HEK293 (cell line): Measurements from ENCODE around the gene NPEPL1.

Experiments used
- BCL11B ChIP-seq: fragments of 450-650 bp; formaldehyde crosslinking; IDR thresholded peaks from 2 replicates; pipeline ENCODE4 v1.5.1; 2016; ENCODE audit warnings: low read depth, missing biosample characterization, missing genetic modification characterization
- CTCF ChIP-seq: fragments of 450-650 bp; formaldehyde crosslinking; IDR thresholded peaks from 2 replicates; pipeline ENCODE4 v1.5.1; 2016; ENCODE audit warnings: missing biosample characterization, missing genetic modification characterization
- OVOL3 ChIP-seq: fragments of 450-650 bp; formaldehyde crosslinking; IDR thresholded peaks from 2 replicates; pipeline ENCODE4 v1.5.1; 2016; ENCODE audit warnings: missing biosample characterization, missing genetic modification characterization
- YY2 ChIP-seq: fragments of 450-650 bp; formaldehyde crosslinking; IDR thresholded peaks from 2 replicates; pipeline ENCODE4 v1.5.1; 2016; ENCODE audit warnings: missing biosample characterization, missing genetic modification characterization
- ZBTB21 ChIP-seq: fragments of 450-650 bp; formaldehyde crosslinking; IDR thresholded peaks from 2 replicates; pipeline ENCODE4 v1.5.1; 2017; ENCODE audit warnings: missing biosample characterization, missing genetic modification characterization
- ZNF223 ChIP-seq: fragments of 450-650 bp; formaldehyde crosslinking; IDR thresholded peaks from 2 replicates; pipeline ENCODE4 v1.5.1; 2016; ENCODE audit warnings: missing biosample characterization, missing genetic modification characterization
- ZNF24 ChIP-seq: fragments of 450-650 bp; formaldehyde crosslinking; IDR thresholded peaks from 2 replicates; pipeline ENCODE4 v1.5.1; 2016; ENCODE audit warnings: missing biosample characterization, missing genetic modification characterization
- ZNF248 ChIP-seq: fragments of 450-650 bp; formaldehyde crosslinking; IDR thresholded peaks from 2 replicates; pipeline ENCODE4 v1.5.1; 2017; ENCODE audit warnings: missing biosample characterization, missing genetic modification characterization
- ZNF510 ChIP-seq: fragments of 450-650 bp; formaldehyde crosslinking; IDR thresholded peaks from 2 replicates; pipeline ENCODE4 v1.5.1; 2018; ENCODE audit warnings: mild to moderate bottlenecking, missing genetic modification characterization, missing biosample characterization; ENCODE audit not compliant: insufficient replicate concordance
- ZNF514 ChIP-seq: fragments of 450-650 bp; formaldehyde crosslinking; IDR thresholded peaks from 2 replicates; pipeline ENCODE4 v1.5.1; 2016; ENCODE audit warnings: missing biosample characterization, missing genetic modification characterization
- ZNF561 ChIP-seq: fragments of 450-650 bp; IDR thresholded peaks from 2 replicates; pipeline ENCODE4 v1.5.1; 2018; ENCODE audit warnings: missing biosample characterization, missing genetic modification characterization, borderline replicate concordance
- ZNF830 ChIP-seq: fragments of 450-650 bp; IDR thresholded peaks from 2 replicates; pipeline ENCODE4 v1.5.0; 2018; ENCODE audit warnings: missing biosample characterization, missing genetic modification characterization, low read depth, mild to moderate bottlenecking, moderate library complexity
- TF ChIP-seq, protein P1 (sequence below): fragments of 450-650 bp; formaldehyde crosslinking; IDR thresholded peaks from 2 replicates; pipeline ENCODE4 v1.5.1; 2016; ENCODE audit warnings: missing biosample characterization, missing genetic modification characterization
- TF ChIP-seq, protein P2 (sequence below): fragments of 450-650 bp; formaldehyde crosslinking; IDR thresholded peaks from 2 replicates; pipeline ENCODE4 v1.5.1; 2016; ENCODE audit warnings: missing biosample characterization, missing genetic modification characterization, low read depth

DNA sequence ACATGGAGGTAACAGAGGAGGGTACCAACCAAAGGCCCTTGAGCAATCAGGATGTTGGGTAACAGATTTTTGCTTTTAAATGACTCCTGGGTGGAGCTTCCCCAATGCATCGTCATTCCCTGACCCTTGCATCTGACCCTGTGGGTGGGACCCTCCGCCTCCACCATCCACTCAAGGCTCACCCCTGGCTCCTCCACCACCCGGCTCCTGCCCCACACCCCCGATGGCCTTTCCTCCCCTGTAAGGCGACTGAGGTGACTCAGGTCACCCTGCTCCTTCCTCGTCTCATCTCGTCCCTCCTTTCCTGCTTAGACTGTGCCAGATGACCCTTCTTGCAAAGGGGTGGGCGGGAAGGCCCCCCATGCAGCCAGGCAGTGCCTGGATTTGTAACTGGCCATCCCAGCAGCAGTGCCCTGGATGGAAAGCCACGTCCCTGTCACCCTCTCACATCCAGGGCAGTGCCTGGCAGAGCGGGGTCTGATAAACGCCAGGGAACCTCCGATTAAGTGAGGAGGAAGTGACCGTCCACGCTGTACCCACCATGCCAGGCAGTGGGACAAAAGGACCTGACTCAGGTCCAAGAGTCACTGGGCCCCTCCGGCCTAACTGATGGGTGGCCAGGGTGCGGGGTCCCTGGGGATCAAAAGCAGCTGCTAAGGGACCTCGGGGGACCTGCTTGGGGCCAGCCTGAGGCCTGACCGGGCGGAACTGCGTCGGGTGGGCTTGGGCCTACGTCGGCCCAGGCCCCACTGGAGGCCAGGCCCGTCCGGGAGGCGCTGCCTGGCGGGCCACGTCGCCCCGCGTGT, 624 bp upstream of the NPEPL1 start:
- no peak for TF ChIP-seq CTCF (tag by site-specific recombination)
- TF ChIP-seq ZBTB21 (tag by site-specific recombination), result no peak
- TF ChIP-seq ZNF514 (tag by site-specific recombination), result no peak
- no peak for TF ChIP-seq ZNF510 (tag by site-specific recombination)
- no peak for TF ChIP-seq ZNF830 (tag by site-specific recombination)
- TF ChIP-seq BCL11B (tag by site-specific recombination), result no peak
- no peak for TF ChIP-seq ZNF561 (tag by site-specific recombination)
- TF ChIP-seq, protein P1, sequence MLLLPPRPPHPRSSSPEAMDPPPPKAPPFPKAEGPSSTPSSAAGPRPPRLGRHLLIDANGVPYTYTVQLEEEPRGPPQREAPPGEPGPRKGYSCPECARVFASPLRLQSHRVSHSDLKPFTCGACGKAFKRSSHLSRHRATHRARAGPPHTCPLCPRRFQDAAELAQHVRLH, result no peak
- TF ChIP-seq, protein P2, sequence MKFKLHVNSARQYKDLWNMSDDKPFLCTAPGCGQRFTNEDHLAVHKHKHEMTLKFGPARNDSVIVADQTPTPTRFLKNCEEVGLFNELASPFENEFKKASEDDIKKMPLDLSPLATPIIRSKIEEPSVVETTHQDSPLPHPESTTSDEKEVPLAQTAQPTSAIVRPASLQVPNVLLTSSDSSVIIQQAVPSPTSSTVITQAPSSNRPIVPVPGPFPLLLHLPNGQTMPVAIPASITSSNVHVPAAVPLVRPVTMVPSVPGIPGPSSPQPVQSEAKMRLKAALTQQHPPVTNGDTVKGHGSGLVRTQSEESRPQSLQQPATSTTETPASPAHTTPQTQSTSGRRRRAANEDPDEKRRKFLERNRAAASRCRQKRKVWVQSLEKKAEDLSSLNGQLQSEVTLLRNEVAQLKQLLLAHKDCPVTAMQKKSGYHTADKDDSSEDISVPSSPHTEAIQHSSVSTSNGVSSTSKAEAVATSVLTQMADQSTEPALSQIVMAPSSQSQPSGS, result no peak
- no peak for TF ChIP-seq ZNF248
- no peak for TF ChIP-seq YY2 (tag by site-specific recombination)
- TF ChIP-seq ZNF223 (tag by site-specific recombination), result no peak
- TF ChIP-seq ZNF24 (tag by site-specific recombination), result no peak
- TF ChIP-seq OVOL3 (tag by site-specific recombination), result no peak
